NB4 (cell line): ENCODE results near the gene METTL26.

Experiments
- DNase-seq: peaks from one replicate; pipeline ENCODE4 v3.0.0; 2010; ENCODE audit warnings: low read depth
- H3K4me3 ChIP-seq: one replicate; pipeline ENCODE4 v1.5.1; 2011; ENCODE audit warnings: mild to moderate bottlenecking, low read depth, low read length, moderate library complexity
- CTCF ChIP-seq: IDR thresholded peaks from one replicate; pipeline ENCODE4 v1.5.1; 2012; ENCODE audit warnings: low read depth, low read length
- MAX ChIP-seq: IDR thresholded peaks from 2 replicates; pipeline ENCODE4 v1.6.1; 2011; ENCODE audit warnings: low read depth, low read length
- MYC ChIP-seq: IDR thresholded peaks from 2 replicates; pipeline ENCODE4 v1.6.1; 2011; ENCODE audit warnings: low read depth, low read length
- POLR2A ChIP-seq: IDR thresholded peaks from 2 replicates; pipeline ENCODE4 v1.6.1; 2011; ENCODE audit warnings: mild to moderate bottlenecking; ENCODE audit not compliant: insufficient read length; ENCODE audit errors: extremely low read depth

METTL26 gene

GRCh38 chr16:667113-667779 is 31.1 kb upstream of the METTL26 start:
- H3K4me3 ChIP-seq: no peak overlapping the region
- TF ChIP-seq CTCF (no peak), POLR2A (no peak)
- no peak for DNase-seq

GRCh38 chr16:666572-666971 is 30.5 kb upstream of the METTL26 start:
- TF ChIP-seq MAX (no peak), POLR2A (no peak), MYC (no peak), CTCF (no peak)
- no peak overlapping the region for H3K4me3 ChIP-seq
- no peak for DNase-seq

- no peak for DNase-seq
- H3K4me3 ChIP-seq: no peak overlapping the region
- no peak for TF ChIP-seq MYC
- no peak for TF ChIP-seq CTCF
- no peak for TF ChIP-seq POLR2A
- TF ChIP-seq MAX: no peak
Observed at GRCh38 chr16:662597-662996, 26.5 kb upstream of the METTL26 start.

GRCh38 chr16:662095-662494 is 26.0 kb upstream of the METTL26 start:
- no peak for DNase-seq
- no peak for TF ChIP-seq MYC
- TF ChIP-seq CTCF: no peak
- no peak for TF ChIP-seq POLR2A
- no peak for TF ChIP-seq MAX
- H3K4me3 ChIP-seq: no peak overlapping the region

- H3K4me3 ChIP-seq: no peak overlapping the region
- no peak for DNase-seq
- TF ChIP-seq CTCF (no peak), POLR2A (no peak), MYC (no peak), MAX (no peak)
Observed at GRCh38 chr16:661184-661821, 25.2 kb upstream of the METTL26 start.
